ENCODE results near the gene DAB2IP.

GRCh38 chr9:121604242-121604641 is 47.2 kb upstream of the DAB2IP start:
- TF ChIP-seq CTCF (conservative IDR thresholded peaks at IDR 0.05; ENCODE audit: low read depth, low read length) (no peak), POLR2A (IDR thresholded peaks at IDR 0.05; ENCODE audit: low read depth, low read length) (no peak), RFX5 (IDR thresholded peaks at IDR 0.05; ENCODE audit: low read depth, low read length) (no peak), USF2 (IDR thresholded peaks at IDR 0.05; ENCODE audit: low read depth, low read length) (no peak), BHLHE40 (IDR thresholded peaks at IDR 0.05; ENCODE audit: low read depth, low read length) (no peak; the same call in 1 of the 2 replicates), MXI1 (IDR thresholded peaks at IDR 0.05; ENCODE audit: borderline replicate concordance, low read depth, low read length) (no peak), RCOR1 (IDR thresholded peaks at IDR 0.05; ENCODE audit: insufficient replicate concordance, low read length) (no peak), RAD21 (IDR thresholded peaks at IDR 0.05; ENCODE audit: low read length) (no peak), CEBPB (IDR thresholded peaks at IDR 0.05; ENCODE audit: low read depth, low read length) (no peak), SMC3 (IDR thresholded peaks at IDR 0.05; ENCODE audit: low read depth, low read length) (no peak), FOS (IDR thresholded peaks at IDR 0.05; ENCODE audit: low read depth, low read length) (no peak), MAFK (IDR thresholded peaks at IDR 0.05; ENCODE audit: low read depth, low read length) (no peak), ELK1 (IDR thresholded peaks at IDR 0.05; ENCODE audit: borderline replicate concordance, low read depth, low read length) (no peak)
